Activated naive CD4-positive, alpha-beta T cell treated with Interleukin-2 at 50 U/mL for 16 hours (primary cell): ENCODE results near the gene RHEB.

Experiments used
- DNase-seq: peaks from one replicate; pipeline ENCODE4 v3.0.0-alpha.2; 2020

RHEB gene

DNA sequence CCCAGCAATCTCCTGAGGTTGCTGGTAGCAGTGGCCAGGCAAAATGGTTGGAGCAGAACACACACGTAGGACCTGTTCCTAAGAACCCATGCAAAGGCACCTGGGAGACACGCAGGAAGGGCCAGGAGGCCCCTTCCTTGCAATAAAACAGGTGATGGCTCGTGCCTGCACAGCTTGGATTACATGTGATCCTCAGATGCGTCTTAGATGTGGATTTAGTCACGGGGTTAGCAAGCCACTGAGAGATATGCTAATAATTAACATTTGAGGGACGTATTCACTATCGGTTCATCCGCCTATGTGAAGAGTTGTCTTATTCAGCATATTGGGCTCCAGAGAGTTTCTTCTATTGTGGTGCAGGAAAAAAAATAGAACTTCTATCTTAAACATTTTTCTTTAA is 4.6 kb upstream of the RHEB start:
- no peak for DNase-seq

DNA sequence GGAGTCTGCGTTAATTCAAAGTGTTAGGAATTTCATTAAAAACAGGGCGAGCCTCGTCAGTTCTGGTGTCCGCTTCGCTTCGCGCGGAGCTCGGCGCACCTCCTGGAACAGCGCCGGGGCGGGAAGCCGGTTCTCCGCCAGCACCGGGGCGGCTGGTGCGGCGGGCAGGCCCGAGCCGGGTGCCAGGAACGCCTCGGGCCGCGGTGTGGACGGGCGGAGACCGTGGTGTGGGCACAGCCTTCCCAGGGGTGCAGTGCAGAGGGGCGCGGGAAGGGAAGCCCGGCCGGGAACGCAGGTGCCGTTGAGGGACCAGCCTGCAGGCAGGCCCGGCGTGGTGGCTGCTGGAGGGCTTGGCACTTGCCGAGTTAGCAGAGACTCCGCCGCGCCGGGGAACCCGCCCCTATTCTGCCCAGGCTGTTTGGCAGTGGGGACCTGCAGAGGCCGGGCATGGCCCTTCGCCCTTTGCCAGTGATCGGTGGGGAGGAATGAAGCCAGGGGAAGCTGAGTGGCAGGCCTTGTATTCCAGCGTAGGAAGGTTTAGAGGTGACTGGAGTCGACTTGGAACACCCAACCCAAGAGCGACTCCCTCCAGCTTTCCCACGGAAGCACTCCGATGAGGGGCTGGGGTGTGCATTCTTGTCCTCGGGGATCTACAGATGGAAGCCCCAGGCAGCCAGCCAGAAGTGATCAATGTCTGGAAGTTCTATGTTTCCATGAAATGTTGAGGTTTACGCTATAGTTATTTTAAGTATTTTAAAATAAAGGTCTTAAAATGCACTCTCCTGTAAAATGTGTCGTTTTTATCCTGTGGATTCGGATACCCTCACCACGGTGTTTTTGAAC is 945 bp upstream of the RHEB start:
- DNase-seq, result peak; percentile 37

DNA sequence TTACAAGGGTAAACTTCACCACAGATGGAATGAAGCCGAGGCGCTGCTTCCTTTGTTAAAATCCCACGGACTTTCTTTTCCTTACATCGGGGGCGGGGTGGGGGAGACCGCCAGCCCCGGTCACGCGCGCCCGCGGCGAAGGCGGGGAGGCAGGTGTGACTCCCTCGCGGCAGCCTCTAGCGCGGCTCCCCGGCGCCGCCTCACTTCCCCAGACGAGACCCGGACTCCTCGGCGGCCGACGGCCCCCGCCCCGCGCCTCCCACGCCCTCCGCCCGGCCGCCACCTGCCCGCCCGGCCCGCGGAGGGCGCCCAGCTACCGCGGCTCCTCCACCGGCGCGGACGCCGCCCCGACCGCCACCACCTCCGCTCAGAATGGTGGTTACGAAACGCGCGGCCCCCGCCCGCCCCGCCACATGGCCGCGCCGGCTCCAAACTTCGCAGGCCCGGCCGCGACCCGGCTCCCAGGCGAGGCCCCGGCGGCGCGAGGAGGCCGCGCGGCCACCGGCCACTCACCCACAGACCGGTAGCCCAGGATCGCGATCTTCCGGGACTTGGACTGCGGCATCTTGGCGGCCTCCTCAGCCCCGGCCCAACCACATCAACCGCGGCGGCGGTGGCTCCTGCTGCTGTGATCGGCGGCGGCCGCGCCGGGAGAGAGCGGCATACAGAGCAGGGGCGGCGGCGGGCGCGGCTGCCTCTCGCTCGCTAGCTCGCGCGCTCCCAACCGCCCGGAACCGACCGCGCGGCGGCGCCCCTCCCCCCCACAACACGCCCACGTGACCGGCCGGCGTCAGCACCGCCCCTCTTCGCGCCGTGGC is 539 bp downstream of the RHEB start:
- peak; percentile 67 for DNase-seq

DNA sequence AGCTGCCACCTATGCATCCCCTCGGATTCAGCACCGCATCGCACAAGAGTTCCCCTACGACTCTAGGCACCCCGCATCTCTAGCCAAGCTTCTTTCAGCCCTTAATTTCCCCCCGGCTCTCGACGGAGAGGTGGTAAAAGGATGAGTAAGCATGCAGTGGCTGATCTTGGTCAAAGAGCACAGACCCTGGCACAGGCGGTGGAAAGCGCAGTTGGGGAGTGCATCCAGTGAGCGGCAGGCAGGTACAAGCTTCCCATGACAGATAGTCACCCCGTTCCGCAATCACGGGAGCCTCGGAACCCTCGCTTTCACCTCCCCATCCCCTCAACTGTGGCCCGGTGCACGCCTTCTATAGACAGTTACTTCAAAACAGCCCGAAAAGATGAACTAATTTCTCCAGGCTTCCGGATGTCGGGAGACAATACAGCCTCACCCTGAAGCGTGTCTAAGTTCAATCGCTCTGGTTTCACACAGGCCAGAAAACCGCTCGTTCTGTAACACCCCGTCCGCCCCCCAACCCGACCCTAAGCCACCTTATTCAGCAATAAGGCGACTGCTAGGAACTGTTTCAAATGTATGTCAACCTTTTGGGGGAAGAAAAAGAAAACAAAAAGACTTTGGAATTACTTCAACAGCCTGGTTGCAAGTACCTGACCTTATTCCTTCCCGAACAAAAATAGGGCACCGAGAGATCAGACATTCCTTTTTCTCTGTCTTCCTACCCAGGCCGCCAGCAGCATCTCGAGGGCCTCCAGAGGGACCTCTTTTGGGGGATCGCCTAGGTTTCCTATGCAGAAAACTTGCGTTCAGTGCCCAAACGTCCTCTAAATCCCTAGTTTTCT is 1.4 kb downstream of the RHEB start:
- peak; percentile 65 for DNase-seq

DNA sequence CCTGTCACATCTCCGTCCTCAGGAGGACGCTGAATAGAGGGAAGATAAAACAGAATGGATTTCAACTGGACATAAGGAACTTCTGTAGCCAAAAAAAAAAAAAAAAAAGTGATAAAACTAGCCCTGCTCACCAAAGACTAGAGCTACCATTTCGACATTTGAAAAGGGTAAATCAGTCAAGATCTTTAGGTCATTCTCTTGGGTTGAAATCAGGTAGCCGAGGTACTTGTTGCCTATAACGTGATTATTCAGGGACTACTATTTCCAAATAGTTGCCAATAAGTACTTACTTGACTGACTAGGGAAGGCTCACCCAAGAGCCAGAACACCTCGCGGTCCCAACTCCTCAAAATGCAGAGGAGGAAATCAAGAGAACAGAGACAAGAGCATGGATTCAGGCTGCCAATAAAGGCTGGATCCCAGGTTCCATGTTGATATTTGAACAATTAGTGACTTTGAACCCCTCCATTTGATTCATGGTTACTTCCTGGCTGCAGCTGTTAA is 2.0 kb downstream of the RHEB start:
- no peak for DNase-seq

DNA sequence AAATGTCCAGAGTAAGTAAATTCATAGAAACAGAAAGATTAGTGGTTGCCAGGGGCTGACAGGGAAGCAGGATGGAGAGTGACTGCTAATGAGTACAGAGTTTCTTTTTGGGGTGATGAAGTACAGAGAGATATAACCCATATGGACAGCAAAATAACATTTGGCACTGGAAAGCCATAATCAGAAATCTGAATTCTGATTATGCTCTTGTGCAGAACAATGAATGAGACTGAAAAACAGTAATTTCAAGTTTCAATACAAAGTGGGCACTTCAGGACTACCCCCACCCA is 4.5 kb downstream of the RHEB start:
- no peak for DNase-seq

DNA sequence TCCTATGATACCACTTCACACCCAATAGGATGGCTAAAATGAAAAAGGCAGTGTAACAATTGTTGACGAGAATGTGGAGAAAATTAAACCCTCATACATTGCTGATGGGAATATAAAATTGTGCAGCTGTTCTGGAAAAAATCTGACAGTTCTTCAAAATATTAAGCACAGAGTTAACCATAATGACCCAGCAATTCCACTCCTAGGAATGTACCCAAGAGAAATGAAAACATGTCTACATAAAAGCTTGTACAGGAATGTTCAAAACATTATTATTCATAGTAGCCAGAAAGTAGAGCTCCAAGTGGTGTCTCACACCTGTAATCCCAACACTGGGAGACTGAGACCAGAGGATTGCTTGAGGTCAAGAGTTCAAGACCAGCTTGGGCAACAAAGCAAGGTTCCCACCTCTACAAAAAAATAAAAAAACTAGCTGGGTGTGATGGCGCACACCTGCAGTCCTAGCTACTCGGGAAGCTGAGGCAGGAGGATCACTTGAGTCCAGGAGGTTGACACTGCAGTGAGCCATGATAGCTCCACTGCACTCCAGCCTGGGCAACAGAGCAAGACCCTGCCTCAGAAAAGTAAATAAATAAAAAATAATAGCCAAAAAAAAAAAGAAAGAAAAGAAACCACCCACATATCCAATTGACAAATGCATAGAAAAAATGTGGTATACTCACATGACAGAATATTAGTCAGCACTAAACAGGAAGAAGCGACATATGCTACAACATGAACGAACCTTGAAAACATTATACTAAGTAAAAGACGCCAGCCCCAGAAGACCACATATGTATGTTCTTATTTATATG is 5.0 kb downstream of the RHEB start:
- DNase-seq, result no peak

DNA sequence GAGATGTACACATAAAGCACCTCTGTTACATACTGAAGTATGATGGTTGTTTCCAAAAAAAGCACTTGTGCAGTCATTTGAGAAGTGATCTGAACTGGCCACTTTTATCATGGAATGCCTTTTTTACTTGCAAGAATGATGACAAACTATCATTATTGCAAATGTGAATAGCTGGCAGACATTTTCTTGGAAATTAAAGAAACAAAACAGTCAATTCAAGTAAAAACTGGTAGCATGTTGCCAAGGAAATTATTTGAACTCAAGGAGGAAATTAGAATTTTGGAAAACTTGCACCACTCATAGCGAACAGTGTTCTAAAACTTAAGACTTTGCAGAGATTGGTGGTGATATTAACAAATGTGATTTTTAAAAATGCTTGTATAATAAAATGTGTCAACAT is 6.6 kb downstream of the RHEB start:
- no peak for DNase-seq

DNA sequence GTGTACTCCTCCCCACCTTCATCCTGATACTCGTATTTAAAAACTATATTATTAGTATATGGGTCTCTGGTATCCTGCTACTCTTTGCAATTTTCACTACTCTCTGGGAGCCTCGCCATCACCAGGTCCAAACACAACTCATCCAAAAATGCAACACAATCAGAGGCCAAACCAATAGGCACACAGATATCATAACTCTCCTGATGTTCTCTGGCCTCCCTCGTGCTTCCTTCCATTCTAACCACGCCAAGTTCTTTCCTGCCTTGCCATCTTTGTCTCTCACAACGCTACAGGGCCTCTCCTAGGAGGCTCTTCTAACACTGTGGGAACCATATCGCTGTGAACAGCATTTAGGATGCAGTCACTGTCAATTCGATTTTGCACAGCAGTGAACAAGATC is 7.3 kb downstream of the RHEB start:
- DNase-seq, result no peak

DNA sequence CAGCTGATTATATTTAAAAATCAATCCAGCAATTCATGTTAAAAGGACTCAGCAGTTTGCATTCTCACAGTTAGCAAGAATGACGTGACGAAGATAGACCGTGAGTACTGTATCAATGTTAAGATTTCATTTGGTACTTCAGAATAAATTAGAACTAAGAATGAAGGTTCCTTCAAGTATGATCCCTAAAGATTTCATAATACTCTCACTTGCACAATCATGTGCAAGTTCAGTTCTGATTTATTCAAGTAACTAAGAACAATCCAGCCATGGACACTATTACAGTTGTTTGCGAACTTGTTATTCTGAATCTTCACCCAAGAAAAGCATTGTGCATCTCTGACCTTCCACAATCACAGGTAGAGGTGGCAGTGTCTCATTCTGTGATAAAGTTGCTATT is 7.7 kb downstream of the RHEB start:
- DNase-seq, result no peak

DNA sequence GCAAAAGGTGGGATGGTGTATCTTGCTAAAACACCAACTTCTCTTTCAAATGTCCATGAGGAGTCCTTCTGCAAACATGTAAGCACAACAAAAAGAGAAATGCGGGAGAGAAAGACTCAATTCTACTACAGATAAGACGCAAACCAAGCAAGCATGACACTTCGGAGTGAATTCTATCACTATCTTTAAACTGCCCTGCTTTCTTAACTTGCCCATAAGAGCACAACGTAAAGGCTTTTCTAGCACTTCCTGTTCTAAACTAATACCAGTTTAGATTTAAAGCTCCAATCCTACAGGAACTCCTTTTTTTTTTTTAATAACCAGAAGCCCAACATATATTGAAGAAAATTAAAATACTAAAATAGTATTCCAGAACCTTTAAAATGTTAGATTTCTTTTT is 8.4 kb downstream of the RHEB start:
- no peak for DNase-seq

DNA sequence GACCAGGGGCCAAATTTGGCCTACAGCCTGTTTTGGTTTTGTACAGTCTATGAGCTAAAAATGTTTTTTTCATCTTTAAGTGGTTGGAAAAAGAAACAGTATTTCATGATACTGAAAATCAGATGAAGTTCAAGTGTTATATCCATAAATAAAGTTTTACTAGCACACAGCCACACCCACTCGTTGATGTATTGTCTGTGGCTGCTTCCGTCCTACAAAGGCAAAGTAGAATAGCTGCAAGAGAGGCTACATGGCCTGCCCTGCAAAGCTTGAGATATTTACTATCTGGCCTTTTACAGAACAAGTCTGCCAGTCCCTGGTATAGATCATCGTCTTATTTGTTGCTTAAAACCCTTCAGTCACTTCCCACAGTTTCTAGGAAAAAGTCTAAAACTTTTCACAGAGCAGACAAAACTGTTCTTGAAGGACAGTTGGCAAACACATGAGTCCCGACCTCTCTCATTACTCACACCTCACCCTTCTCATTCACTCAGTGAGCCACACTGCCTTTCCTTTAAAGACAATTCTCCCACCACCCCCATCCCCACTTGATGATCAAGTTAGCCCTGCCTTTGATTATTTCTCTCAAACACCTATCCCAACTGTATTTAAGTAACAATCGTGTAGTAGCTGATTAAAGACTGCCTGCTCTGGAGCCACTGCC is 9.9 kb downstream of the RHEB start:
- no peak for DNase-seq

DNA sequence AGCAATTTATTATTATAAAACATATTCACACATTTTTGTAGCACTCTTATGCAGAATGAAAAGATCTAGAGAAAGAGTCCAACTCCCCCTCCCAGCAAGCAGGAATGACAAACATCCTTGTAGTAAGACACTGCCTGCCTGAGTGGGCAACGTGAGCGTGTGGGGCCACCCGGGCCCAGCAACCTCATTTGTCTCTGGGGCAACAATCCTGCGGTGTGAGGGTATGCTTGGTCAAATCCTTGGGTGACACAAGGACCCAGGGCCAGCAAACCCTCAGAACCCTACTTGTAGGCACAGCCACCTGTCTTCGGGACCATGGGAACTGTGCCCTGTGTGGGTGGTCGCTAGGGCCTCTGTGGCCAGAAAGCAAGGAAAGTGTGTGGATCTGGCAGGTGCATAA is 10.7 kb downstream of the RHEB start:
- DNase-seq, result no peak

DNA sequence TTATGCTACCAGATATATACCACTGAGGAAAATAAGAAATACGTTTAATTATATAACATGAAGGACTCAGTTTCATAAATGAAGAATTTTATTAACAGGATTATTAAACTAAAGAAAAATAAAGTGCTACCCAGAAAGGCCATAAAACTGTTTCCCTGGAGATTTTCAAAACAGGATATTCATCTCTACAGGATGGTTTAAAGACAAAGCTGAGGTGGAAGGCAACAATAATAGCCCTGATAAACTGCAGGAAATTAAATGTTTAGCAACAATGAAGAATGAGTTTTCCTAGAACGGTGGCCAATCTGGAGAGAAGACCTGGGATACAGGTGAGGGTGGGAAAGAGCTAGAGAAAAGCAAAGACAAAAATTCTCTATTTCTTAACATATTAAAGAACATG is 11.9 kb downstream of the RHEB start:
- DNase-seq, result no peak

DNA sequence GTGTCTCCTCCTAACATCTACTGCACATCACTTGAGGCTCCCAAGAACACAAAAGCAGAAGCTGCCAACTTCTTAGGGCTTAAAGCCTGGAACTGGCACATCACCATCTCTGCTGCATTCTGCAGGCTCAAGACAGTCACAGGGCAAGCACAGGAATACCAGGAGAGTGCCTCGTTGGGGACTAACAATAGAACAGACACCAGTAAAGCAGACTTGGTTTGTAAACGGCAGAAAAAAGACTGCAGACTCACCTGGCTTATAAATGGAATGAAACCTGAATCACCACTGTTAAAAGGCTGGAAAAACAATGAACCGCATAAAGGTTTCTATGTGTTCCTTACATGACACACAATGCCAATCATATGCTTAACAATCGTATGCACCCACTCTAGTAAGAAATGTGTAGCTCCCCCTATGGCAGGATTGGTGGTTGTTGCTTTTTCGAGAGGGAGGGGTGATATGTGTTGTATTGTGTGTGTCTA is 12.8 kb downstream of the RHEB start:
- no peak for DNase-seq

DNA sequence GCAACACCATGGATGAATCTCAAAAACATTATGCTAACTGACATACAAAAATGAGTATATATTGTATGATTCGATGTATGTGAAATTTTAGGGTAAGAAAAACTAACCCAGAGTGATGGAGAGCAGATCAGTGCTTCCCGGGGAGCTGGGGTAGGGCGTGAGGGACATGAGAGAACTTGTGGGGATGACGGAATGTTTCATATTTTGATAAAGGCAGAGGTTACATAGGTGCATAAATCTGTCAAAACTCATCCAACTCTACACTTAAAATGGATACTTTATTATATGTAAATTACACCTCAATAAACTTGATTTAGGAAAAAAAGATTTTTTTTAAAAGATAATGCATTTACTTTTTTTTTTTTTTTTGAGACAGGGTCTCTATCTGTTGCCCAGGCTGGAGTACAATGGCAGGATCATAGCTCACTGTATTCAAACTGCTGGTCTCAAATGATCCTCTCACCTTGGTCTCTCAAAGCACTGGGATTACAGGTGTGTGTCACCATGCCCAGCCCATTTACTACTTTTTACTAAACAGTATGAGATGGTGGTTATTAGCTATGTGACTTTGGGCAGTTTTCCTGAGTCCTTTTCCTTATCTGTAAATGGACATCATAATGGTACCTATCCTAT is 13.7 kb downstream of the RHEB start:
- no peak for DNase-seq

DNA sequence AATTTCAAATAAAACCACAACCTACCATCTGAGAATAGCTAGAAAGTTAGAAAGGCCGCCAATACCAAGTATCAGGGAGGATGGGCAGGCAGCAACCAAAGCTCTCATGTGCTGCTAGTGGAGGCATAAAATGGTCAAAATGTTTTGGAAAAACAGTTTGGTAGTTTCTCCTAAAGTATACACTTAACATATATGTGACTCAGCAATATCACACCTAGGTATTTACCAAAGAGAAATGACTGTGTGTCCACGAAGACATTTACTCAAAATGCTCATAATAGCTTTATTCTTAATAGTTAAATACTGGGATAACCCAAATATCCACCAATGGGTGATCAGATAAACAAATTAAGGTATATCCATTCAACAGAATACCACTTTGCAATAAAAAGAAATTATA is 14.3 kb downstream of the RHEB start:
- DNase-seq, result no peak

DNA sequence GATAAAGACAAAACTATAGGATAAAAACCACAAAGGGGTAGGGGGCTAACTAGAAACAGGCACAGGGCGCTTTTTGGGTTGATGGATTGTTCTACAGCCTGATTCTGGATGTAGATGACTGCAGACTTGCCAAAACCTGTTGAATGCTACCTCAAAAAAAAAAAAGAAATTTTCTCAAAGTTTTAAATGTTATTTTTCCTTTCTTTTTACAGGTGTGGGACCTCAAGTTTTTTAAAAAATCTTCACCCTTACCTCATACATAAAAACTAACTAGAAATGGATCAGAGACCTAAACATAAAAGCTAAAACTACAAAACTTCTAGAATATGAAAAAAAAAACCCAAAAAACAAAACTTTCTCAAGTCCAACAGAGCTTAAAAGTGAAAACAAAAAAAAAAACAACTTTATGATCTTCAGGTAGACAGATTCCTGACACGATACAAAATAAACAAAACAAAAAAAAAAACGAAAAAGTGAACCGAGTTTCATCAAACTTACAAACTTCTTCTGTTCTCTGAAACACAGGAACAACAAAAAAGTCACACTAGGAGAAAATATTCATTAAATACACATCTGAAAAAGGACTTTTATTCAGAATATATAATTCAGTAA is 14.9 kb downstream of the RHEB start:
- DNase-seq, result no peak

DNA sequence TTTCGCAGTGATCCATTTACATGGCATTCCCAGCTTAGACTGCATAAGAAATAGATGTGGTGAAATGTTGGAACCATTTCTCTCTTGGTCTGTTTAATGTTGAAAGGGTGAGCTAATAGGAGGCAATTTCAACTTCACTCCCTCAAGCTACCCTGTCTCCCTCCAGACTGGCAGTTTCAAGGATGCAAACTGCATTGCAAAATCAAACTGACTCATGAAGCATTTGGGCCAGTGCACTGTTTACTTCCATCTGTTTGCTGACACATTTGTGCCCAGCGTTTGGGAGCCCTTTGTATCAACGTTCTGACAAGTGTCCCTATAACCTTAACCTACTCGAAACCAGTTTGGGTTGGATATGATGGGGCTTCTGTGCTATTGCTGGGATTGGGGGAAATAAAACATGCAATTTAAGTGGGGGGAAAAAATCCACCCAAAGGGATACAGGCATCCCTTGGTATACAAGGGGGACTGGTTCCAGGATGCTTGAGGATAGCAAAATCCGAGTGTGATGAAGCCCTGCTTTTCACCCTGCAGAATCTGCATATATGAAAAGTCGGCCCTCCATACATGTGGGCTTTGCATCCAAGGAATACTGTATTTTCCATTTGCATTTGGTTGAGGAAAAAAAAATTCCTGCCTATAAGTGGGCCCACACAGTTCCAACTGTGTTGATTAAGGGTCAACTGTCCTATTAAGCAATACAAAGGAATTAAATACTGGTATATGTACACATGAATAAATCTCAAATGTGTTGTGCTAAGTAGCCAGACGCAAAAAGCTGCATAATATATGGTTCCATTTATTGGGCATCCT is 15.6 kb downstream of the RHEB start:
- DNase-seq, result no peak

DNA sequence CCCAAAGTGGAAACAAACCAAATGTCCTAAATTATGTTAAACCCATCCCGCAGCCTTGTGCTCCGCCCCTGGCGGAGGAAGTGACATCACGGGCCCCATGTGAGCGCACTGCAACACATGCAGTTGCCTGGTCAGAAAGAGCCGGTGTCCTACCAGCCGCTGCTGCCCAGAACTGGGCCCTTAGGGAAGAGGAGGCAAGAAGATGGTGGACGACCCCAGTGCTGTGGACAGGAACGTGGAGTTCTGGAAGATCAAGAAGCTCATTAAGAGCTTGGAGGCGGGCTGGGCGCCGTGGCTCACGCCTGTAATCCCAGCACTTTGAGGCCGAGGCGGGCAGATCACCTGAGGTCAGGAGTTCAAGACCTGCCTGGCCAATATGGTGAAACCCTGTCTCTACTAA is 18.0 kb downstream of the RHEB start:
- DNase-seq, result no peak
